Measurements from ENCODE around the gene DNASE2B. TPM values are rescaled to one million over a fixed set of nuclear protein-coding genes. Genes with fewer than 3 reads are reported as not detected.

Gene DNASE2B
- total and polyA plus RNA-seq, 4 experiments from 2014 or later = not detected

DNA sequence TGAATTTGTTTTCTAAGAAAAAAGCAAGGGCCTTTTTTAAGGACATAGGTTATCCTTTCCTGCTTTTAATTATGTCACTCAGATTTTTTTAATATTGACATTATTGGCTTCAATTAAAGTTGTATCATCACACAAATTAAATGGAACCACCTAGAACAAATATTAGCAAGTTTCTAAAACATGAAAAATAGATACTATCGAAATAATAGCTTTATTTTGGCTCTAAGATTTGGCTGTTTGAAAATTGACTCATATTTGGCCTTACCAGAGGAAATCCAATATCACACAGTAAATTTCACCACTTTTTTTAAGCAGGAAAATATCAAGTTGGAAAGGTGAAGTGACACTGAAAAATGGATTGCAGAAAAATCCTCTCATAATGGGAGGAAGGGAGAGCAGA, 9.2 kb downstream of the DNASE2B start:
- no peak overlapping the region for H3K4me3 ChIP-seq (ENCODE audit: low read length in 2 of 2)
- H3K36me3 ChIP-seq (ENCODE audit: insufficient read depth, low read length) = no peaks in the 10 kb centered on the region
- POLR2A ChIA-PET (ENCODE audit: partially characterized antibody) = no interaction called here
- intact Hi-C loops (cut with micrococcal nuclease) = no loop called here
- Mint-ChIP-seq H3K9me3 (no peaks in the 10 kb centered on the region), H3K27ac (no peak overlapping the region), H3K4me1 (no peaks in the 10 kb centered on the region), H3K36me3 (no peaks in the 10 kb centered on the region), H3K27me3 (peaks cover 0 to 2% of the 10 kb centered on the region in 2 donors), H3K4me3 (no peak overlapping the region)
- CTCF ChIA-PET (ENCODE audit: partially characterized antibody) = interaction anchor here (1.2 kb wide), 1 partner anchor 365 kb away, joined by 3 read pairs; no protein-coding TSS in a partner anchor
- no peaks in the 10 kb centered on the region for H3K27me3 ChIP-seq (ENCODE audit: insufficient read depth, low read length)
- no peak overlapping the region for H3K27ac ChIP-seq (ENCODE audit: low read depth, low read length)
- H3K9me3 ChIP-seq (ENCODE audit: control insufficient read depth in 1 of 2, low read length in 2 of 2) = no peaks in the 10 kb centered on the region
- DNase-seq = no peak
- no peaks in the 10 kb centered on the region for H3K4me1 ChIP-seq (ENCODE audit: insufficient read depth, low read length)

DNA sequence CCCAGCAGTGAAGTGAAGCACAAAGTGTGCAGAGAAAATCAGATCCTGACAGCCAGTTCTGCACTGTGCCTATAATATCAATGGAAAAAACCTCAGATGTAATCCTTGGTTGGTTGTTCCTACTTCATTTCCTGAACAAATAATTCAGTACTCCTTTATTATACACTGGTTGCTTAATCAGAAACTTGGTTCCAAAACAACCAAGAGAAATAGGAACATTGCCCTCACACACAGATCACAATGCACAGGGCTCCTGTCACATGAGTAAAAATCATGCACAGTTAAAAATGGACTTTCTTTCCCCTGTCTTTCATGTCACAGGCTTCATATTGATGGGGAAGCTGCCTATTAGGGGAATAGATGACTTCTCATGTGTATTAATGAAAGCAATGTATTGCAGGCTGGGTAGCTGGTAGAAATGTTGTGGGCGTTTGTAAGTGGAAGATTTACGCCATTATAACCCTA, 9.7 kb downstream of the DNASE2B start:
- Histone ChIP-seq H3K9me3 (ENCODE audit: control insufficient read depth in 1 of 2, low read length in 2 of 2) (no peaks in the 10 kb centered on the region), H3K27me3 (ENCODE audit: insufficient read depth, low read length) (no peaks in the 10 kb centered on the region), H3K4me3 (ENCODE audit: low read length in 2 of 2) (no peak overlapping the region), H3K36me3 (ENCODE audit: insufficient read depth, low read length) (no peaks in the 10 kb centered on the region), H3K4me1 (ENCODE audit: insufficient read depth, low read length) (no peaks in the 10 kb centered on the region), H3K27ac (ENCODE audit: low read depth, low read length) (no peak overlapping the region)
- intact Hi-C loops (cut with micrococcal nuclease) = no loop called here
- CTCF ChIA-PET (ENCODE audit: partially characterized antibody) = interaction anchor here (1.2 kb wide), 1 partner anchor 364 kb away, joined by 3 read pairs; no protein-coding TSS in a partner anchor
- Mint-ChIP-seq H3K36me3 (no peaks in the 10 kb centered on the region), H3K27me3 (peaks cover 0 to 2% of the 10 kb centered on the region in 2 donors), H3K4me1 (no peaks in the 10 kb centered on the region), H3K27ac (no peak overlapping the region), H3K9me3 (no peaks in the 10 kb centered on the region), H3K4me3 (no peak overlapping the region)
- DNase-seq = no peak
- POLR2A ChIA-PET (ENCODE audit: partially characterized antibody) = no interaction called here

DNA sequence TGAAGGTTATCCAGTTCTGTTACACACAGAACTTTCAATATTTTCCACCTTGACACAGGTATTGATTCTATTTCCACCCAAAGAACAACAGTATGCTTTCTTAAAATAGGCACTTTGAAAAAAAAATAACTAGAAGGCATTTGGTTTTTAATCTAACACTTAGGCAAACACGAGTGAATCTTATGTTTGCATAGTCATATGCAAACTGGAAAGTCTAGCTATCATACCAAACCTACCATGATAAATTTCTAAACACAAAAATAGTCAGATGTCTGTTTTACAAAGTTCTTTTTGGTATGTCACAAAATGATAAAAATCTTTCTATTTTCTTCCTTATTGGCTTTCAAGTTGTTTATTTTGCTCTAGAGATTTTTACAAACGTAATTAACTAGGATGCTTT, 11.6 kb downstream of the DNASE2B start:
- no peak overlapping the region for H3K4me3 ChIP-seq (ENCODE audit: low read length in 2 of 2)
- H3K9me3 ChIP-seq (ENCODE audit: control insufficient read depth in 1 of 2, low read length in 2 of 2) = no peaks in the 10 kb centered on the region
- no peak for DNase-seq
- H3K36me3 ChIP-seq (ENCODE audit: insufficient read depth, low read length) = no peaks in the 10 kb centered on the region
- H3K27me3 Mint-ChIP-seq = no peaks in the 10 kb centered on the region
- no peaks in the 10 kb centered on the region for H3K36me3 Mint-ChIP-seq
- no peak overlapping the region for H3K27ac ChIP-seq (ENCODE audit: low read depth, low read length)
- intact Hi-C loops (cut with micrococcal nuclease) = no loop called here
- H3K9me3 Mint-ChIP-seq = no peaks in the 10 kb centered on the region
- H3K27me3 ChIP-seq (ENCODE audit: insufficient read depth, low read length) = no peaks in the 10 kb centered on the region
- H3K4me1 ChIP-seq (ENCODE audit: insufficient read depth, low read length) = no peaks in the 10 kb centered on the region
- ChIA-PET CTCF (ENCODE audit: partially characterized antibody) (no interaction called here), POLR2A (ENCODE audit: partially characterized antibody) (no interaction called here)
- H3K27ac Mint-ChIP-seq = no peak overlapping the region
- H3K4me1 Mint-ChIP-seq = no peaks in the 10 kb centered on the region
- no peak overlapping the region for H3K4me3 Mint-ChIP-seq

DNA sequence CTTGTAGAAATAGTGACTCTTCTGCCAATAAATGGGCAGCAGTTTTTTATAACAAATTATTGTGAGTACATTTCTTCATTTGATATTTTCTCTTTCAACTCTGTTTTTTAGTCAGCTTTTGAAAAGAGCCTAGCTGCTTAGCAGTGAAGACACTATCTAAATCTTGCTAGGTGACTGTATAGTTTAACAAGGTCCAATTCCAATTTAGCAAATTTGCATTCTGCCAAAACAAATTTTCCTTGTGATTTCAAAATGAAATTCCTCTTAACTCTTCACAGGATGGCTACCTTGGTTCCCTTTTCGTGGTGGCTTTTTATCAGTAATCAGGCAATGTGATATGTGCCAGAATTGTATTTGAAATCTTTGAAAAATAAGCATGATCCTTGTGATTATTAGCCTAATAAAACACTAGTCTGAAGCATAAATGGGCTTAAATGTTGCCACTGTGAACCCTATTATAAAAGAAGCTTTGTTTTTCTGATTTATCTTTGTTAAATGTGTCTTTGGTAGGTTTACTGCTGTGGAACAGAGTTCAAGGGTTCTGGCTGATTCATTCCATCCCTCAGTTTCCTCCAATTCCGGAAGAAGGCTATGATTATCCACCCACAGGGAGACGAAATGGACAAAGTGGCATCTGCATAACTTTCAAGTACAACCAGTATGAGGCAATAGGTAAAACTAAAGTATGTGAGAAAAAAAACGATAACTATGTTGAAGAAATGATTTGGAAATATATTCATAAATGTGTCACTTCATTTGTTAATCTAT, 12.2 kb downstream of the DNASE2B start:
- Histone ChIP-seq H3K27ac (ENCODE audit: low read depth, low read length) (no peak overlapping the region), H3K4me1 (ENCODE audit: insufficient read depth, low read length) (no peaks in the 10 kb centered on the region), H3K4me3 (ENCODE audit: low read length in 2 of 2) (no peak overlapping the region), H3K27me3 (ENCODE audit: insufficient read depth, low read length) (no peaks in the 10 kb centered on the region), H3K36me3 (ENCODE audit: insufficient read depth, low read length) (no peaks in the 10 kb centered on the region), H3K9me3 (ENCODE audit: control insufficient read depth in 1 of 2, low read length in 2 of 2) (no peaks in the 10 kb centered on the region)
- ChIA-PET POLR2A (ENCODE audit: partially characterized antibody) (interaction anchor here (1.0 kb wide), 1 partner anchor 265 kb away, joined by 5 read pairs; no protein-coding TSS in a partner anchor), CTCF (ENCODE audit: partially characterized antibody) (no interaction called here)
- intact Hi-C loops (cut with micrococcal nuclease) = no loop called here
- no peak overlapping the region for H3K27ac Mint-ChIP-seq
- no peaks in the 10 kb centered on the region for H3K27me3 Mint-ChIP-seq
- no peaks in the 10 kb centered on the region for H3K9me3 Mint-ChIP-seq
- no peak overlapping the region for H3K4me3 Mint-ChIP-seq
- H3K4me1 Mint-ChIP-seq = no peaks in the 10 kb centered on the region
- DNase-seq = no peak
- no peaks in the 10 kb centered on the region for H3K36me3 Mint-ChIP-seq

DNA sequence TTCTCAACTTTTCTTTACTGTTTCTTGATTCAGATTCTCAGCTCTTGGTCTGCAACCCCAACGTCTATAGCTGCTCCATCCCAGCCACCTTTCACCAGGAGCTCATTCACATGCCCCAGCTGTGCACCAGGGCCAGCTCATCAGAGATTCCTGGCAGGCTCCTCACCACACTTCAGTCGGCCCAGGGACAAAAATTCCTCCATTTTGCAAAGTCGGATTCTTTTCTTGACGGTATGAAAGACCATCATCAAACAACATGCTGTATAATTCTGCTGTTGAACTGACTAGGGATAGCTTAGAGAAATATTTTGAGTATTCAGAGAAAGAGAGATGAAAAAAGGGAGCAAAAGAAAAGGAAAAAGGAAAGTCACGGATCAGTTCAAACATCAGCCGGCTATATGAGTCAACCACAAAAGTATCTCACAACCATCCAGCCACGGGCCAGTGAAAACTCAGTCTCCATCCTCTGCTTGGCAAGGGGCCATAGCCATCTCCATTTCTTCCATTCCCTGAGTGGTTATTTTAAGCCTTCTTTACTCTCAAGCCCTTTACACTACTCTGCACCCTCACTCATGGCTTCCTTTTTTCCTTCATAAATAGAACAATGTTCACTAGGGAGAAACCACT, 14.1 kb downstream of the DNASE2B start:
- intact Hi-C loops (cut with micrococcal nuclease) = no loop called here
- Mint-ChIP-seq H3K4me1 (no peaks in the 10 kb centered on the region), H3K9me3 (no peaks in the 10 kb centered on the region), H3K27me3 (no peaks in the 10 kb centered on the region), H3K4me3 (no peak overlapping the region), H3K36me3 (no peaks in the 10 kb centered on the region), H3K27ac (no peak overlapping the region)
- Histone ChIP-seq H3K4me1 (ENCODE audit: insufficient read depth, low read length) (no peaks in the 10 kb centered on the region), H3K9me3 (ENCODE audit: control insufficient read depth in 1 of 2, low read length in 2 of 2) (no peaks in the 10 kb centered on the region), H3K36me3 (ENCODE audit: insufficient read depth, low read length) (no peaks in the 10 kb centered on the region), H3K4me3 (ENCODE audit: low read length in 2 of 2) (no peak overlapping the region), H3K27me3 (ENCODE audit: insufficient read depth, low read length) (no peaks in the 10 kb centered on the region), H3K27ac (ENCODE audit: low read depth, low read length) (no peak overlapping the region)
- no peak for DNase-seq
- POLR2A ChIA-PET (ENCODE audit: partially characterized antibody) = no interaction called here
- CTCF ChIA-PET (ENCODE audit: partially characterized antibody) = interaction anchor here (1.3 kb wide), 1 partner anchor 9 kb away, joined by 3 read pairs; no protein-coding TSS in a partner anchor

DNA sequence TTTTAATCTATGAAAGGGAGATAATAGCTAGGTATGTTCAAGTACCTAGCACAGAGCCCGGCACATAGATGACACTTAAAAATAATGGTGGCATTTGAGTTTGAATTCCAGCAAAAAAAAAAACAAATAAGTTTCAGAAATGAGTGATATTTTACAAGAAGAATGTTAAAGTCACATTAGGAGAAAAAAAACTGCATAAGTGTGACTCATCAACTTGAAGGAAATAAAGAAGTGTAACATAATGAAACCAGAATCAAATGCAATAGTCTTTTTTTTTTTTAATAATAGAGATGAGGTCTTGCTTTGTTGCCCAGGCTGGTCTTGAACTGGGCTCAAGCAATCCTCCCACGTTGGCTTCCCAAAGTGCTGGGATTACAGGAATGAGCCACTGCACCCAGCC, 17.1 kb downstream of the DNASE2B start:
- Mint-ChIP-seq H3K4me3 (no peak overlapping the region), H3K9me3 (no peaks in the 10 kb centered on the region), H3K27ac (no peak overlapping the region), H3K36me3 (no peaks in the 10 kb centered on the region), H3K27me3 (peaks cover 0 to 1% of the 10 kb centered on the region in 2 donors), H3K4me1 (no peaks in the 10 kb centered on the region)
- ChIA-PET CTCF (ENCODE audit: partially characterized antibody) (no interaction called here), POLR2A (ENCODE audit: partially characterized antibody) (no interaction called here)
- H3K9me3 ChIP-seq (ENCODE audit: control insufficient read depth in 1 of 2, low read length in 2 of 2) = no peaks in the 10 kb centered on the region
- no peak for DNase-seq
- no peaks in the 10 kb centered on the region for H3K4me1 ChIP-seq (ENCODE audit: insufficient read depth, low read length)
- intact Hi-C loops (cut with micrococcal nuclease) = no loop called here
- no peak overlapping the region for H3K4me3 ChIP-seq (ENCODE audit: low read length in 2 of 2)
- no peaks in the 10 kb centered on the region for H3K27me3 ChIP-seq (ENCODE audit: insufficient read depth, low read length)
- H3K36me3 ChIP-seq (ENCODE audit: insufficient read depth, low read length) = no peaks in the 10 kb centered on the region
- H3K27ac ChIP-seq (ENCODE audit: low read depth, low read length) = no peak overlapping the region

DNA sequence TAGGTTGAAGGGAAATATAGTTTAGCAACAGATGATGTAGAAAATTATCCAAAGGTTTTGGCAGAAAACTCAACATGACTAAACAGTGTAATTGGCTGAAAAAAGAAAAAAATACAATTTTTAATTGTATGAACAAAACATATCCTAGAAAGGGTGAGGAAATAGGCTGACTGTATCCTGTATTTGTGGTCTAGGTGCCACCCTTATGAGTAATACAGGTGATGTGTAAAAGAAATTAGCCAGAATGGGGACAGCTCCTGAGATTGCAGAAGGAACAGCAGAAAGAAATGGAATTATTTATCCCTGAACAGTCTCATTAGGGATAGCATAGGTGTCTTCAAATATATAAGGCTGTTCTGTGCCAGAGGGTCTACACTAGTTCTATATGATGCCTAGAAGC, 24.6 kb downstream of the DNASE2B start:
- Mint-ChIP-seq H3K4me1 (no peaks in the 10 kb centered on the region), H3K27me3 (peaks cover 1 to 2% of the 10 kb centered on the region in 2 donors), H3K36me3 (no peaks in the 10 kb centered on the region)

More for the DNA sequence above, 24.6 kb downstream of the DNASE2B start:
- no peaks in the 10 kb centered on the region for H3K9me3 ChIP-seq (ENCODE audit: control insufficient read depth in 1 of 2, low read length in 2 of 2)
- CTCF ChIA-PET (ENCODE audit: partially characterized antibody) = no interaction called here
- no peak overlapping the region for H3K27ac ChIP-seq (ENCODE audit: low read depth, low read length)
- no peak for DNase-seq
- no peak overlapping the region for H3K4me3 ChIP-seq (ENCODE audit: low read length in 2 of 2)
- no peaks in the 10 kb centered on the region for H3K36me3 ChIP-seq (ENCODE audit: insufficient read depth, low read length)
- Mint-ChIP-seq H3K4me3 (no peak overlapping the region), H3K27ac (no peak overlapping the region), H3K9me3 (no peaks in the 10 kb centered on the region)
- POLR2A ChIA-PET (ENCODE audit: partially characterized antibody) = interaction anchor here (0.8 kb wide), 1 partner anchor 10 kb away, joined by 3 read pairs; no protein-coding TSS in a partner anchor
- no peaks in the 10 kb centered on the region for H3K27me3 ChIP-seq (ENCODE audit: insufficient read depth, low read length)
- intact Hi-C loops (cut with micrococcal nuclease) = no loop called here
- H3K4me1 ChIP-seq (ENCODE audit: insufficient read depth, low read length) = no peaks in the 10 kb centered on the region

Data from CD4-positive, alpha-beta memory T cell (primary cell).